Measurements from ENCODE around the gene SHPK.

Gene SHPK

DNA sequence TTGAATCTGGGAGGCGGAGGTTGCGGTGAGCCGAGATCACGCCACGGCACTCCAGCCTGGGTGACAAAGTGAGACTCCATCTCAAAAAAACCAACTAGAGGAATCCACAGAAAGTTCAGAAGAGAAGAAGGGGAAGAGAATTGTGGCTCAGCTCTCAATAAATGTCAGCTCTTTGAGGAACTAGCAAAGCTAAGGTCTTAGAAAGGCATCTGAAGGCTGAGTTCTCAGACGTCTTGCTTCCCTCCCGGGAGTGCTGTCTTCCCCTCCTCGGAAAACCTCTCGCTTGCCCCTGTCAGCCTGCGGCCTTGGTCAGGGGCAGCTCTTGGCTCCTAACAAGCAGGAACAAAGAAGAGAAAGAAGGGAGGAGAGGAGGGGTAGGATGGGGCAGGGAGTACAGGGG is 5.3 kb downstream of the SHPK start:
- TF ChIP-seq, protein P1, sequence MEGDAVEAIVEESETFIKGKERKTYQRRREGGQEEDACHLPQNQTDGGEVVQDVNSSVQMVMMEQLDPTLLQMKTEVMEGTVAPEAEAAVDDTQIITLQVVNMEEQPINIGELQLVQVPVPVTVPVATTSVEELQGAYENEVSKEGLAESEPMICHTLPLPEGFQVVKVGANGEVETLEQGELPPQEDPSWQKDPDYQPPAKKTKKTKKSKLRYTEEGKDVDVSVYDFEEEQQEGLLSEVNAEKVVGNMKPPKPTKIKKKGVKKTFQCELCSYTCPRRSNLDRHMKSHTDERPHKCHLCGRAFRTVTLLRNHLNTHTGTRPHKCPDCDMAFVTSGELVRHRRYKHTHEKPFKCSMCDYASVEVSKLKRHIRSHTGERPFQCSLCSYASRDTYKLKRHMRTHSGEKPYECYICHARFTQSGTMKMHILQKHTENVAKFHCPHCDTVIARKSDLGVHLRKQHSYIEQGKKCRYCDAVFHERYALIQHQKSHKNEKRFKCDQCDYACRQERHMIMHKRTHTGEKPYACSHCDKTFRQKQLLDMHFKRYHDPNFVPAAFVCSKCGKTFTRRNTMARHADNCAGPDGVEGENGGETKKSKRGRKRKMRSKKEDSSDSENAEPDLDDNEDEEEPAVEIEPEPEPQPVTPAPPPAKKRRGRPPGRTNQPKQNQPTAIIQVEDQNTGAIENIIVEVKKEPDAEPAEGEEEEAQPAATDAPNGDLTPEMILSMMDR (IDR thresholded peaks at IDR 0.05; ENCODE audit: insufficient read depth, low read depth, low read length, missing control alignments), result no peak
- no peak overlapping the region for H3K4me3 ChIP-seq (ENCODE audit: low read length)
- no peak for DNase-seq (ENCODE audit: low read depth)

DNA sequence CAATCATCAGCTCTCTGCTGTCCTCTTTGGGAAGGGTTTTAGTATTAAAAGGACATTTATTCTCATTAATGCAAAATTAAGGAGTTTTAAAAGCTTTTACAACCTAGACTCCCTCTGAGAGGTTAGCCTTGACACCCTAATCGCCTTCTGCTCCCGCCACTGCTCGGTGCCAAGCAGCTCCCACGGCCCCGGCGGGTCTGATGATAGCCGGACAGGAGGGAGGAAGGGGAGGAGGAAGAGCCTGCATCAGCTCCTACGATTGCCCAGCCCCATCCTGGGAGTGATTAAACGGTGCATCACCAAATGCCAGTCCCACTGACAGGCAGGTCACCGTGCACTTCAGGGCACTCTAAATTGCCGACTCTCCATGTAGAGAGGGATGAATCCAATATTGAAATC is 8.3 kb downstream of the SHPK start:
- H3K4me3 ChIP-seq (ENCODE audit: low read length), result no peak overlapping the region
- no peak for DNase-seq (ENCODE audit: low read depth)
- TF ChIP-seq, protein P1 (IDR thresholded peaks at IDR 0.05; ENCODE audit: insufficient read depth, low read depth, low read length, missing control alignments), result no peak

DNA sequence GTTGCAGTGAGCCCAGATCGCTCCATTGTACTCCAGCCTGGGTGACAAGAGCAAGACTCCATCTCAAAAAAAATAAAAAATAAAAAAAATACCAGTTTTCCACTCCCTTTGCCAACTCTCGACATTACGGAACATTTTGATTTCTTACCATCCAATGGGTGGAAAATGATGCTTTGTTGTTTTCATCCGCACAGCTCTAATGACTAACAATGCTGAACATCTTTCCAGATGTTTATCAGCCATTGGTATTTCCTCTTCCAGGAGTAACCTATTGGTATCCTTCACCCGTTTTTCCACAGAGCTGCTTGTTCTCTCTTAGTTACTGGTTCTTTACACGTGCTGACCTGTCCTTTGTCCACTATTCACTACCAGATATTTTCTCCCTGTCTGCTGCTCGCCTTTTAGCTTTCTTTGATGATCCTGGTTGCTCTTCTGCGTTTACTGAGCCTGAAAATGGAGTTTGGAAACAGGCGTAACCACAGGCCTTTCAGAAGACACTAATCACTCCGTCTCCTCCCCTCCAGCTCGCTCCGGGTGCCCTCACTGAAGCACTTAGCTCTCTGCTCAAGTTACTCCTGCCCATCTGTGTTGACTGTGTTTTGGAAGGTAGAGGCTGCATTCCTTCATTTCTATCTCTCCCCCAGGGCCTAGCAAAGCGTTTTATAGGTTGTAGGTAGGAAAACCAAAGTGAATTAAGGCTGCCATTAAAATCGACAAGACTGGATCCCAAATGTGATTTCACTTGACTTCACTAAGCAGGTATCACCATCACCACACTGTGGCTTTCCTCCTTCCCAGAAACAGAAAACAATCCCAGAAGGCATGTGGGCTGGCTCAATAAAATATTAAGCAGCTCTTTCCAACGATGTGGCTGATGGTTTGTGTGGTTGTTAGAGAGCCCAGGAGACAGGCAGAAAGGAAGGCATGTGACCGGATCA is 8.9 kb downstream of the SHPK start:
- no peak overlapping the region for H3K4me3 ChIP-seq (ENCODE audit: low read length)
- TF ChIP-seq, protein P1 (IDR thresholded peaks at IDR 0.05; ENCODE audit: insufficient read depth, low read depth, low read length, missing control alignments), result no peak
- DNase-seq (ENCODE audit: low read depth), result no peak

GRCh38 chr17:3622977-3623594 is 13.0 kb downstream of the SHPK start:
- H3K4me3 ChIP-seq (ENCODE audit: low read length), result no peak overlapping the region
- no peak for DNase-seq (ENCODE audit: low read depth)

DNA sequence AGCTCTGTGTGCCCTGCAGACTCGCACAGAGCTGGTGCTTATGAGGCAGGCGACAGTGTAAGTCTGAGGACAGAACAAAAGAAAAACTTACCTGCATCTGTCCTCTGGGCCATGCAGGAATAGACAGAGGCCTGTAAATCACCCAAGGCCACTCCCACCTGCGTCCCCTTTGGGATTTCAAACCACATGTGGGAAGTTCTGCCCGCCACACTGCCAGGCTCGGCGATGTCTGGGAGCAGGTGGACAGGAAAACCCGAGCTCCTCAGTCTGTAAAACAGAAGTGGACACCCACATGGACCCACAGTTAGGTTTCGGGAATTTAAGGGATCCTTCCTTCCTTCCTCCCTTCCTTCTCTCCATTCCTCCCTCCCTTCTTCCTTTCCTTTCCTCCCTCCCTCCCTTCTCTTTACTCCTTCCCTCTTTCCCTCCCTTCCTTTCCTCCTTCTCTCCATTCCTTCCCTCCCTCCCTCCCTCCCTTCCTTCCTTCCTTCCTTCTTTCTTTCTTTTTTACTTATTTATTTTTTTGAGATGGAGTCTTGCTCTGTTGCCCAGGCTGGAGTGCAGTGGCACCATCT is 14.8 kb downstream of the SHPK start:
- TF ChIP-seq, protein P1 (IDR thresholded peaks at IDR 0.05; ENCODE audit: insufficient read depth, low read depth, low read length, missing control alignments), result no peak
- H3K4me3 ChIP-seq (ENCODE audit: low read length), result no peak overlapping the region
- no peak for DNase-seq (ENCODE audit: low read depth)

More at GRCh38 chr17:3622977-3623594, 13.0 kb downstream of the SHPK start:
- TF ChIP-seq, protein P1 (IDR thresholded peaks at IDR 0.05; ENCODE audit: insufficient read depth, low read depth, low read length, missing control alignments), result no peak

- DNase-seq (ENCODE audit: low read depth), result no peak
- no peak overlapping the region for H3K4me3 ChIP-seq (ENCODE audit: low read length)
- TF ChIP-seq, protein P1 (IDR thresholded peaks at IDR 0.05; ENCODE audit: insufficient read depth, low read depth, low read length, missing control alignments), result no peak
Measured at GRCh38 chr17:3615160-3615870, 20.7 kb downstream of the SHPK start.
